Measurements from ENCODE around the gene OR8U1.

DNA sequence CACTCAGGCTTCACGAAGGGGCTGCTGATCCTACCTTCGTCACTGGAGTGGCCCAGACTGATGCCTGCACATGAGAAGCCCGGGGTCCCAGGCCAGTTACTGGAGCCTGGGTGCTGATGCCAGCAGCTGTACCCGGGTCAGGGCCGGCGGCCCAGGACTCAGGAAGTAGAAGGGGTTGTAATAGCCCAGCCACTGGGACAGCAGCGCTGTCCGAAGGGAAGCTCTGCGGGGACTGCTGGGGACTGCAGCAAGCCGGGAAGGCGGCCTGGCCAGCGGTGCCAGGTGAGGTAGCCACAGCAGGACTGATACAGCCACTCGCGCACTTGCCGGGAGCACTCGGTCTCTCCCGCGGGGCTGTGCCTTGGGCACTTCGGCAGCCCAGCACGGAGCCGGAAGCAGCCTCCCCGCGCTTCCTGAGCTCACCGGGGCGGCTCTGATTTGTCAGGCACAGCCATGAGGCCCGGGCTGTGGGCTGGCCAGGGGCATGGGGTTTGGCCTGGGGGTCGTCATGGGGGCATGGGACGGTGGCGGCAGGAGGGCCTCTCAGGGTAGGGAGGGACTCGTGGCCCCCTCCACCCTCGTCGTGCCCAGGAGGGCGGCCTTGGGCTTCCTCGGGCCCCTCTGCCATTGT, 43.4 kb upstream of the OR8U1 start:
- TF ChIP-seq, protein P1, sequence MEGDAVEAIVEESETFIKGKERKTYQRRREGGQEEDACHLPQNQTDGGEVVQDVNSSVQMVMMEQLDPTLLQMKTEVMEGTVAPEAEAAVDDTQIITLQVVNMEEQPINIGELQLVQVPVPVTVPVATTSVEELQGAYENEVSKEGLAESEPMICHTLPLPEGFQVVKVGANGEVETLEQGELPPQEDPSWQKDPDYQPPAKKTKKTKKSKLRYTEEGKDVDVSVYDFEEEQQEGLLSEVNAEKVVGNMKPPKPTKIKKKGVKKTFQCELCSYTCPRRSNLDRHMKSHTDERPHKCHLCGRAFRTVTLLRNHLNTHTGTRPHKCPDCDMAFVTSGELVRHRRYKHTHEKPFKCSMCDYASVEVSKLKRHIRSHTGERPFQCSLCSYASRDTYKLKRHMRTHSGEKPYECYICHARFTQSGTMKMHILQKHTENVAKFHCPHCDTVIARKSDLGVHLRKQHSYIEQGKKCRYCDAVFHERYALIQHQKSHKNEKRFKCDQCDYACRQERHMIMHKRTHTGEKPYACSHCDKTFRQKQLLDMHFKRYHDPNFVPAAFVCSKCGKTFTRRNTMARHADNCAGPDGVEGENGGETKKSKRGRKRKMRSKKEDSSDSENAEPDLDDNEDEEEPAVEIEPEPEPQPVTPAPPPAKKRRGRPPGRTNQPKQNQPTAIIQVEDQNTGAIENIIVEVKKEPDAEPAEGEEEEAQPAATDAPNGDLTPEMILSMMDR (IDR thresholded peaks at IDR 0.05; ENCODE audit: low read depth, low read length): no peak
- no peak for TF ChIP-seq POLR2A (IDR thresholded peaks at IDR 0.05; ENCODE audit: extremely low read depth, insufficient read length)
- no peak for TF ChIP-seq MYC (IDR thresholded peaks at IDR 0.05; ENCODE audit: low read depth, low read length)
